C4-2B (cell line): ENCODE data around the gene EFNA5.

Source experiments
- H3K27ac ChIP-seq: fragments of 450-650 bp; 2 replicates; pipeline ENCODE4 v1.5.1; 2017
- CTCF ChIP-seq: fragments of 450-650 bp; conservative IDR thresholded peaks from 2 replicates; pipeline ENCODE4 v1.5.1; 2017; ENCODE audit warnings: mild to moderate bottlenecking
- ZFX ChIP-seq: fragments of 450-650 bp; IDR thresholded peaks from 2 replicates; pipeline ENCODE4 v1.6.1; 2017

EFNA5 gene

GRCh38 chr5:107577394-107577950, 93.3 kb downstream of the EFNA5 start:
- peak overlapping the region; percentile 5; the same call in 1 of the 2 replicates for H3K27ac ChIP-seq
- TF ChIP-seq ZFX (no peak), CTCF (no peak)

- TF ChIP-seq CTCF (no peak), ZFX (no peak)
- peak overlapping the region; percentile 5; the same call in 1 of the 2 replicates for H3K27ac ChIP-seq
Measured at GRCh38 chr5:107576736-107577393, 93.9 kb downstream of the EFNA5 start.

GRCh38 chr5:107576155-107576554, 94.6 kb downstream of the EFNA5 start:
- no peak overlapping the region for H3K27ac ChIP-seq
- no peak for TF ChIP-seq ZFX
- TF ChIP-seq CTCF: no peak

GRCh38 chr5:107574287-107574686, 96.5 kb downstream of the EFNA5 start:
- H3K27ac ChIP-seq: no peak overlapping the region
- TF ChIP-seq ZFX (no peak), CTCF (no peak)

GRCh38 chr5:107572715-107573368, 97.9 kb downstream of the EFNA5 start:
- peak overlapping the region; percentile 50; the same call in 1 of the 2 replicates for H3K27ac ChIP-seq
- no peak for TF ChIP-seq ZFX
- no peak for TF ChIP-seq CTCF

- H3K27ac ChIP-seq: peak overlapping the region; percentile 71
- TF ChIP-seq ZFX (no peak), CTCF (peak; percentile 94)
Measured at GRCh38 chr5:107571621-107572536, 98.9 kb downstream of the EFNA5 start.
